WTC11 (cell line): ENCODE results near the gene MASP2.

ENCODE experiments used
- JUN ChIP-seq: sonication (generic); formaldehyde crosslinking; IDR thresholded peaks from 2 replicates; pipeline ENCODE4 v1.8.0; 2023; ENCODE audit warnings: mild to moderate bottlenecking, missing genetic modification reagents
- NR2C2 ChIP-seq: sonication (generic); formaldehyde crosslinking; IDR thresholded peaks from 2 replicates; pipeline ENCODE4 v1.8.0; 2022; ENCODE audit warnings: mild to moderate bottlenecking, missing genetic modification reagents
- TEAD4 ChIP-seq: sonication (generic); formaldehyde crosslinking; IDR thresholded peaks from 2 replicates; pipeline ENCODE4 v1.8.0; 2022; ENCODE audit warnings: mild to moderate bottlenecking, missing genetic modification reagents
- ZNF121 ChIP-seq: sonication (generic); formaldehyde crosslinking; IDR thresholded peaks from 2 replicates; pipeline ENCODE4 v1.8.0; 2023; ENCODE audit warnings: missing genetic modification reagents
- TF ChIP-seq, protein P1 (sequence below): fragments of 200-600 bp; IDR thresholded peaks from 2 replicates; pipeline ENCODE4 v1.8.0; 2022; ENCODE audit warnings: antibody characterized with exemption
- TF ChIP-seq, protein P2 (sequence below): sonication (generic); formaldehyde crosslinking; IDR thresholded peaks from 2 replicates; pipeline ENCODE4 v1.8.1; 2022; ENCODE audit warnings: low read depth, missing genetic modification reagents, borderline replicate concordance
- TF ChIP-seq, protein P3 (sequence below): sonication (generic); formaldehyde crosslinking; conservative IDR thresholded peaks from 2 replicates; pipeline ENCODE4 v1.8.1; 2023; ENCODE audit warnings: mild to moderate bottlenecking, low read depth, missing genetic modification reagents, moderate library complexity

DNA sequence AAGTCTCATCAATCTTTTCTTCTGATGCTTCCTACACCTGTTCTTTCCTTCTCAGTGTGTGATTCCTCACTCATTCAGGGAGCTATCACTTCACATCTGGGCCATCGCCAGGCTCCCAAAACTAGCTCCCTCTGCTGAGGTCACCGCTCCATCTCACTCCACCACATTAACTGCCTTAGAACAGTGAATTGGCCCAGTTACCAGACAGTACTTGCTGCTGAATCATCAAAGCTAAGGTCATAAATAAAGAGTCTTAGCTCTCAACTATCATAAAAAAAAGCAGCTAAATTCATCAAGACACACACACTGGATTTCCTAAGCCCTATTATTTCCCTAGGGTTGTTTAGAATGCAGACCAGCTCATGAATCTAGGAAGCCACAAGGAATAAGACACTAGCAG is 31.6 kb upstream of the MASP2 start:
- TF ChIP-seq TEAD4 (CRISPR knock-in tag) = no peak
- TF ChIP-seq, protein P1, sequence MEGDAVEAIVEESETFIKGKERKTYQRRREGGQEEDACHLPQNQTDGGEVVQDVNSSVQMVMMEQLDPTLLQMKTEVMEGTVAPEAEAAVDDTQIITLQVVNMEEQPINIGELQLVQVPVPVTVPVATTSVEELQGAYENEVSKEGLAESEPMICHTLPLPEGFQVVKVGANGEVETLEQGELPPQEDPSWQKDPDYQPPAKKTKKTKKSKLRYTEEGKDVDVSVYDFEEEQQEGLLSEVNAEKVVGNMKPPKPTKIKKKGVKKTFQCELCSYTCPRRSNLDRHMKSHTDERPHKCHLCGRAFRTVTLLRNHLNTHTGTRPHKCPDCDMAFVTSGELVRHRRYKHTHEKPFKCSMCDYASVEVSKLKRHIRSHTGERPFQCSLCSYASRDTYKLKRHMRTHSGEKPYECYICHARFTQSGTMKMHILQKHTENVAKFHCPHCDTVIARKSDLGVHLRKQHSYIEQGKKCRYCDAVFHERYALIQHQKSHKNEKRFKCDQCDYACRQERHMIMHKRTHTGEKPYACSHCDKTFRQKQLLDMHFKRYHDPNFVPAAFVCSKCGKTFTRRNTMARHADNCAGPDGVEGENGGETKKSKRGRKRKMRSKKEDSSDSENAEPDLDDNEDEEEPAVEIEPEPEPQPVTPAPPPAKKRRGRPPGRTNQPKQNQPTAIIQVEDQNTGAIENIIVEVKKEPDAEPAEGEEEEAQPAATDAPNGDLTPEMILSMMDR = no peak
- TF ChIP-seq JUN (CRISPR knock-in tag) = no peak
- no peak for TF ChIP-seq NR2C2 (CRISPR knock-in tag)
- TF ChIP-seq ZNF121 (CRISPR knock-in tag) = no peak
- TF ChIP-seq, protein P2, sequence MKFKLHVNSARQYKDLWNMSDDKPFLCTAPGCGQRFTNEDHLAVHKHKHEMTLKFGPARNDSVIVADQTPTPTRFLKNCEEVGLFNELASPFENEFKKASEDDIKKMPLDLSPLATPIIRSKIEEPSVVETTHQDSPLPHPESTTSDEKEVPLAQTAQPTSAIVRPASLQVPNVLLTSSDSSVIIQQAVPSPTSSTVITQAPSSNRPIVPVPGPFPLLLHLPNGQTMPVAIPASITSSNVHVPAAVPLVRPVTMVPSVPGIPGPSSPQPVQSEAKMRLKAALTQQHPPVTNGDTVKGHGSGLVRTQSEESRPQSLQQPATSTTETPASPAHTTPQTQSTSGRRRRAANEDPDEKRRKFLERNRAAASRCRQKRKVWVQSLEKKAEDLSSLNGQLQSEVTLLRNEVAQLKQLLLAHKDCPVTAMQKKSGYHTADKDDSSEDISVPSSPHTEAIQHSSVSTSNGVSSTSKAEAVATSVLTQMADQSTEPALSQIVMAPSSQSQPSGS (CRISPR knock-in tag) = no peak
- TF ChIP-seq, protein P3, sequence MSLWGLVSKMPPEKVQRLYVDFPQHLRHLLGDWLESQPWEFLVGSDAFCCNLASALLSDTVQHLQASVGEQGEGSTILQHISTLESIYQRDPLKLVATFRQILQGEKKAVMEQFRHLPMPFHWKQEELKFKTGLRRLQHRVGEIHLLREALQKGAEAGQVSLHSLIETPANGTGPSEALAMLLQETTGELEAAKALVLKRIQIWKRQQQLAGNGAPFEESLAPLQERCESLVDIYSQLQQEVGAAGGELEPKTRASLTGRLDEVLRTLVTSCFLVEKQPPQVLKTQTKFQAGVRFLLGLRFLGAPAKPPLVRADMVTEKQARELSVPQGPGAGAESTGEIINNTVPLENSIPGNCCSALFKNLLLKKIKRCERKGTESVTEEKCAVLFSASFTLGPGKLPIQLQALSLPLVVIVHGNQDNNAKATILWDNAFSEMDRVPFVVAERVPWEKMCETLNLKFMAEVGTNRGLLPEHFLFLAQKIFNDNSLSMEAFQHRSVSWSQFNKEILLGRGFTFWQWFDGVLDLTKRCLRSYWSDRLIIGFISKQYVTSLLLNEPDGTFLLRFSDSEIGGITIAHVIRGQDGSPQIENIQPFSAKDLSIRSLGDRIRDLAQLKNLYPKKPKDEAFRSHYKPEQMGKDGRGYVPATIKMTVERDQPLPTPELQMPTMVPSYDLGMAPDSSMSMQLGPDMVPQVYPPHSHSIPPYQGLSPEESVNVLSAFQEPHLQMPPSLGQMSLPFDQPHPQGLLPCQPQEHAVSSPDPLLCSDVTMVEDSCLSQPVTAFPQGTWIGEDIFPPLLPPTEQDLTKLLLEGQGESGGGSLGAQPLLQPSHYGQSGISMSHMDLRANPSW (CRISPR knock-in tag) = no peak
